ENCODE data around the gene DAAM2.

DAAM2 gene

DNA sequence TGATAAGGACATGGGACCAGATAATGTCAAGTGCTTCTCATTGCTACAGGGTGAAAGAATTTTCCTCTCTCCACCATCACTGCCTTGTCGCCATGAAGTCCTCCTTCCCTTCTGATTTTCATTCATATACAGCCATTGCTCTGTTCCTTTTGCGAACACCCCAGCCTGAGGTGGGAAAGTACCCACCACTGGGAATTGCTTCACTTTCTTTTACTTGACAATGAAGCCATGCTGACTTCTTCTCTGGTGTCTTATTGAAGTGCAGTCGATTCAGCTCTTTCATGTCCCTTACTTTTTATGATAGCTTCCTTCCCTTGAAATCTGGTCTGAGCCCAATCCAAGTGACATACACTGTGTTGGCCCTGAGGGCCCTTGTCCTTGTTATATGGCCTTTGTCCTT is 16.2 kb downstream of the DAAM2 start:
- no peak overlapping the region for H3K4me3 ChIP-seq
- TF ChIP-seq, protein P1, sequence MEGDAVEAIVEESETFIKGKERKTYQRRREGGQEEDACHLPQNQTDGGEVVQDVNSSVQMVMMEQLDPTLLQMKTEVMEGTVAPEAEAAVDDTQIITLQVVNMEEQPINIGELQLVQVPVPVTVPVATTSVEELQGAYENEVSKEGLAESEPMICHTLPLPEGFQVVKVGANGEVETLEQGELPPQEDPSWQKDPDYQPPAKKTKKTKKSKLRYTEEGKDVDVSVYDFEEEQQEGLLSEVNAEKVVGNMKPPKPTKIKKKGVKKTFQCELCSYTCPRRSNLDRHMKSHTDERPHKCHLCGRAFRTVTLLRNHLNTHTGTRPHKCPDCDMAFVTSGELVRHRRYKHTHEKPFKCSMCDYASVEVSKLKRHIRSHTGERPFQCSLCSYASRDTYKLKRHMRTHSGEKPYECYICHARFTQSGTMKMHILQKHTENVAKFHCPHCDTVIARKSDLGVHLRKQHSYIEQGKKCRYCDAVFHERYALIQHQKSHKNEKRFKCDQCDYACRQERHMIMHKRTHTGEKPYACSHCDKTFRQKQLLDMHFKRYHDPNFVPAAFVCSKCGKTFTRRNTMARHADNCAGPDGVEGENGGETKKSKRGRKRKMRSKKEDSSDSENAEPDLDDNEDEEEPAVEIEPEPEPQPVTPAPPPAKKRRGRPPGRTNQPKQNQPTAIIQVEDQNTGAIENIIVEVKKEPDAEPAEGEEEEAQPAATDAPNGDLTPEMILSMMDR (IDR thresholded peaks at IDR 0.05), result no peak
- no peak overlapping the region for H3K27ac ChIP-seq
- DNase-seq (ENCODE audit: low spot score), result peak; percentile 29

DNA sequence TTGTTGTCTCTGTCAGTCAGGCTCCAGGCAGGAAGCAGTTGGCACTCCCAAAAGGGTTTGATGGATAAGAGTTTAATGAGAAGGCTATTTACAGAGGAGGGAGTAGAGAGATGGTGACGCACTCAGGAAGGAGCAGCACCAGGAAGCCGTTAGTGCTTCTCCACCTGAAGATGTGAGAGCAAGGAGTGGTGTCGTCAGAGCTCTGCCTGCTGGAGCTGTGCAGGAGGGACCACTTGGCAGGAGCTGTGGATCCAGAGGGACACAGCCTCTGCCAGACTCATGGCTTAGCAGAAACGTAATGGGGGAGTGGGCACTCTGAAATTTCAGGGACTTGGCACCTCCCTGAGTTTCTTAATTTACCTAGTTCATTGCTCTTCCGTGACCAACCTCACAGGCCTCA is 16.8 kb downstream of the DAAM2 start:
- TF ChIP-seq, protein P1 (IDR thresholded peaks at IDR 0.05), result no peak
- Histone ChIP-seq H3K27ac (no peak overlapping the region), H3K4me3 (no peak overlapping the region)
- peak; percentile 71 for DNase-seq (ENCODE audit: low spot score)

DNA sequence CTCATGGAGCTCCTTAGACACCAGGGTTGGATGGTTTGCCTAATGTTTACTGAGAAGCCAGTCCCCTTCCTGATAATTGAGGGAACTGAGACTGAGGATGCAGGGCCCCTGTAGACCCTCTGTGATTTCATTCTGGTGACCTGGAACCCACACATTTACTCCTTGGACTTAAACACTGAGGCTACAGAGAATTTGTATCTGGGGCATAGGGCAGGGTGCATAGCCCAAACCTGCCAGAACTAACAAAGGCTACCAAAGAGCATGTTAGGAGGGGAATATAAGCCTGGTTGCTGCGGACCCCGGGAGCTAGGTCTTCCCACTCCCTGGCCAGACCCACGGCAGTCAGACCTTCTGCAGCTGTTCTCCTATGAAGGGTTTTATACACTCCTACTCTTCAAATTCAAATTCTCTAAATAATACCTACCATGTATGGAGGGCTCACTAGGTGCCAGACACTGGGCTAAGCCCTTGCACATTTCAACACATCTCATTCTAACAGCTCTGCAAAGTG is 19.7 kb downstream of the DAAM2 start:
- peak overlapping the region; percentile 34 to 78 for H3K27ac ChIP-seq
- no peak for DNase-seq (ENCODE audit: low spot score)
- no peak overlapping the region for H3K4me3 ChIP-seq
- TF ChIP-seq, protein P1 (IDR thresholded peaks at IDR 0.05), result no peak

DNA sequence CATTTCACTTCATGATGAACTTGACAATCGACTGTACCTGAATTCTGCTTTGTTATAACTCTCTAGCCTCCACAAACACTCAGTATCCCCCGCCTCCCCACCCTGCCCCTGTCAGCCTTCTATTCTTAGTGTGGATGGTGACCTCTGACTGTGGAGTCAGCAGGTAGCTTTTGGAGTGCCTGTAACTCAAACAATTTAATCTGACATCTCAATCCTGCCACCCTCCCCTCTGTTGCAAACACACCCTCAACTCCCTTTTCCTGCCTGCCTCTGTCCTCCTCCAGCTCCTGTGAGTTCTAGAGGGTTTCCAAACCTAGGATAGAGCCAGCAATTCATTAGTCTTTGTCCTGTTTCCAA is 20.3 kb downstream of the DAAM2 start:
- H3K4me3 ChIP-seq, result peak overlapping the region; percentile 44
- H3K27ac ChIP-seq, result peak overlapping the region; percentile 34 to 78
- TF ChIP-seq, protein P1 (IDR thresholded peaks at IDR 0.05), result no peak
- no peak for DNase-seq (ENCODE audit: low spot score)

DNA sequence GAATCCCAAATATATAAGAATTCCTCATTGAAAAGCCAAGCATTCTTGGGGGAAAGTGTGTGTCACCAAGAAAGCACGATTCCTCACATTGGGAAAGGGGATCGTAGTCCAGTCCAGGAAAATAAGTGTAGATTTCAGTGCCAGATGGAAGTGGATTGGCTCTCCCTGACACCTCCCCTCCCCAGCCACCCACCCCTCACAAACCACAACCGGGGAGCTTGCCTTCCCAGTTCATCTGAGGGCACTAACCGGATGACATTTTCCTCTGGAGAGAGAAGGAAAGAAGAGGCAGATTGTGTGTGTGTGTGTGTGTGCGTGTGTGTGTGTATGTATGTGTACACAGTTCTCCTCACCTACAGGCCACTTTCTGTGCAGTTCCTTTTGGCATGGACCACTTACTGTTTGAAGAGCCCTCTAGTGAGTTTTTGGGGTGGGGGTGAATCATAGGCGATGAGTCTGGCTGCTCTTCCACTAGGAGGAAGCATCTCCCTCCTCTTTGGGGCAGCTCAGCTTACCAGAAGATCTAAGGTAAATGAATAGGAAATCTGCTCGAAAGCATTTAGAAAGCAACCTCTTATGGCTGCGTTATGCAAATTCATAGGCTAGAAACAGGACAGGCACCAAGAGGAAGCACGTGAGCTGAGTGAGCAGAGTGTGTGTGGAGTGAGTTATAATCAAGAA is 20.8 kb downstream of the DAAM2 start:
- H3K27ac ChIP-seq, result peak overlapping the region; percentile 34 to 78
- peak overlapping the region; percentile 44 for H3K4me3 ChIP-seq
- TF ChIP-seq, protein P1 (IDR thresholded peaks at IDR 0.05), result no peak
- DNase-seq (ENCODE audit: low spot score), result no peak

DNA sequence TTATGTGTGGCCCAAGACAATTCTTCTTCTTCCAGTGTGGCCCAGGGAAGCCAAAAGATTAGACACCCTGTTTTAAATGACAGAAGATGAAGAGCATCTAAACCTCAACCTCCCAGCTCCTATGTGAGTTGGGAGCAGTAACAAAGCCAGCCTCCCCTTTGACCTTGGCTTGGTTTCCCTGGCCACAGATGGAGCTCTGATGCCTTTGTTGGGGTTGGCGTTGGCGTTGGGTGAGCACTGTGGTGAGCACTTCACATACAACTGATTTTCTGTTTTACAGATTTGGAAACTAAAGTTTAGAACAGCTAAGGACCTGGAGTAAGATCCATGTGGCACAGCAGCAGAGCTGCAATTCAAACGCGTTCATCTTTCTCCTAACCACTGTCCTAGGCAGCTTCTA is 22.1 kb downstream of the DAAM2 start:
- H3K27ac ChIP-seq, result peak overlapping the region; percentile 34 to 49
- no peak overlapping the region for H3K4me3 ChIP-seq
- no peak for DNase-seq (ENCODE audit: low spot score)
- TF ChIP-seq, protein P1 (IDR thresholded peaks at IDR 0.05), result no peak

DNA sequence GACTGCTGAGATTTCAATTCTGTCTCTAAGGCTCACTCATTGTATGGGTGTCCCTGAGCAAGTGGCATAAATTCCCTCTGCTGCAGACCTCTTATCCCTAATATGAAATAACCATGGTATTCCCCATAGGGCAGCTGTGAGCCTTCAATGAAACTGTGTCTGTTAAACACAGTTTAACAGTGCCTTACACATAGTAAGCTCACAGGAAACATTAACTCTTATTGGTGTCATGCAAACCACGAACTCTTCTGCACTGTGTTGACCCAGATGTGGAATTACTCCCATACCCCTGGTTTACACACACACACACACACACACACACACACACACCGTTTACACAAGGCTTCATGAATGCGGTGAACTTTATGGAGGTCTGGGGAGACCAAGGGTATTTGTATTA is 23.2 kb downstream of the DAAM2 start:
- Histone ChIP-seq H3K4me3 (no peak overlapping the region), H3K27ac (peak overlapping the region in 1 of 2 donors; percentile 49)
- no peak for DNase-seq (ENCODE audit: low spot score)
- TF ChIP-seq, protein P1 (IDR thresholded peaks at IDR 0.05), result no peak

Data from coronary artery (tissue), 2 donors.